K562 (cell line): ENCODE data around the gene CENPP. TPM values are rescaled to one million over a fixed set of nuclear protein-coding genes. Genes with fewer than 3 reads are reported as not detected.

Source experiments
- ATAC-seq: fragments of 200-7000 bp; cut with Tn5 transposase; 3 replicates; pipeline ENCODE4 v1.9.1; 2020; ENCODE audit warnings: moderate library complexity
- BruUV-seq: library from RNA; stranded (reverse); fragments of 400-500 nt; replicated peaks from 2 replicates; lab custom pipeline; 2021; lab: Mats Ljungman, UMichigan
- CTCF ChIA-PET: fragments of 300-600 bp; formaldehyde crosslinking; extraction: SDS; loops from one replicate; lab custom pipeline; 2021; ENCODE audit warnings: low intra/inter-chr PET ratio; lab: Yijun Ruan, JAX
- POLR2A ChIA-PET: fragments of 300-600, 350-650 bp; sonication (Branson Sonifier 250); formaldehyde crosslinking; extraction: SDS; loops from one replicate; lab custom pipeline; 2021; ENCODE audit warnings: antibody characterized with exemption, inconsistent platforms; lab: Yijun Ruan, JAX
- DNase-seq, 4 experiments: peaks; one replicate each; pipeline versions ENCODE4 v3.0.0 to v3.0.0-alpha.2; 2011 to 2018; ENCODE audit warnings: low spot score in 3 of 4, mixed read lengths in 3 of 4; ENCODE audit errors: extremely low read depth in 1 of 4
- FAIRE-seq: peaks from 2 replicates; lab custom pipeline; 2011; peaks lifted over from hg19 to GRCh38; lab: Jason Lieb, UNC
- H2AFZ ChIP-seq: 2 replicates; pipeline ENCODE4 v1.6.0; 2011; ENCODE audit warnings: low read depth, low read length, control low read depth, inconsistent platforms
- H3K27ac ChIP-seq: fragments of 200-600 bp; 3 replicates; pipeline ENCODE4 v1.8.0; 2011; ENCODE audit warnings: low read depth, mild to moderate bottlenecking, control low read depth, inconsistent platforms, low read length, moderate library complexity, mixed read lengths; ENCODE audit errors: extremely low read depth
- H3K27me3 ChIP-seq, 2 experiments: fragments of 300-600 bp in 1 of 2; 2 replicates in 1 of 2; 3 replicates in 1 of 2; pipeline versions ENCODE4 v1.6.0 to v1.8.0; 2011; ENCODE audit warnings: inconsistent platforms in 2 of 2, low read length in 2 of 2, mild to moderate bottlenecking in 1 of 2, mixed read lengths in 1 of 2, moderate library complexity in 1 of 2; ENCODE audit not compliant: control insufficient read depth in 2 of 2, insufficient read depth in 2 of 2
- H3K36me3 ChIP-seq: fragments of 300-600 bp; 3 replicates; pipeline ENCODE4 v1.8.0; 2011; ENCODE audit warnings: mild to moderate bottlenecking, low read length, inconsistent platforms; ENCODE audit not compliant: control insufficient read depth, insufficient read depth
- H3K4me1 ChIP-seq, 2 experiments: fragments of 200-600 bp in 1 of 2; replicated peaks in 1 of 2; 2 replicates in 1 of 2; 3 replicates in 1 of 2; pipeline versions ENCODE4 v1.5.1 to v1.8.0; 2011; ENCODE audit warnings: inconsistent platforms in 2 of 2, low read length in 2 of 2, mild to moderate bottlenecking in 1 of 2, mixed read lengths in 1 of 2, moderate library complexity in 1 of 2; ENCODE audit not compliant: control insufficient read depth in 2 of 2, insufficient read depth in 2 of 2
- H3K4me2 ChIP-seq: 2 replicates; pipeline ENCODE4 v1.6.1; 2011; ENCODE audit warnings: low read length, control low read depth, inconsistent platforms, mixed read lengths; ENCODE audit not compliant: insufficient read depth
- H3K4me3 ChIP-seq: fragments of 200-600 bp; sonication (generic), shearing (Covaris generic); 2 replicates; pipeline ENCODE4 v1.5.1; 2016; ENCODE audit warnings: control low read depth, inconsistent platforms
- H3K79me2 ChIP-seq: fragments of 200-600 bp; 3 replicates; pipeline ENCODE4 v1.8.0; 2011; ENCODE audit warnings: low read length, inconsistent platforms; ENCODE audit not compliant: control insufficient read depth, insufficient read depth
- H3K9ac ChIP-seq, 2 experiments: 2 replicates each; pipeline versions ENCODE4 v1.6.0 to v1.6.1; 2011; ENCODE audit warnings: low read depth in 2 of 2, low read length in 2 of 2, control low read depth in 1 of 2, inconsistent platforms in 1 of 2, mild to moderate bottlenecking in 1 of 2, mixed read lengths in 1 of 2; ENCODE audit not compliant: insufficient read depth in 1 of 2
- H3K9me1 ChIP-seq: one replicate; pipeline ENCODE4 v1.6.0; 2011; ENCODE audit warnings: inconsistent platforms, mild to moderate bottlenecking, low read length, moderate library complexity; ENCODE audit not compliant: control insufficient read depth, insufficient read depth
- H3K9me3 ChIP-seq: replicated peaks from 2 replicates; pipeline ENCODE4 v1.5.1; 2011; ENCODE audit warnings: low read depth, low read length, inconsistent platforms; ENCODE audit not compliant: control insufficient read depth, insufficient read depth
- H4K20me1 ChIP-seq: replicated peaks from 2 replicates; pipeline ENCODE4 v1.6.1; 2011; ENCODE audit warnings: low read length, inconsistent platforms, mixed read lengths; ENCODE audit not compliant: control insufficient read depth, insufficient read depth
- ARID1B ChIP-seq: fragments of 450-650 bp; IDR thresholded peaks from 2 replicates; pipeline ENCODE4 v1.6.1; 2016; ENCODE audit warnings: antibody characterized with exemption, mild to moderate bottlenecking, inconsistent platforms
- ATF1 ChIP-seq, 2 experiments: fragments of 450-650 bp in 1 of 2; IDR thresholded peaks; 2 replicates each; pipeline ENCODE4 v1.6.1; 2016; ENCODE audit warnings: missing compliant biosample characterization in 1 of 2, missing genetic modification characterization in 1 of 2
- CBFA2T3 ChIP-seq: fragments of 450-650 bp; IDR thresholded peaks from 2 replicates; pipeline ENCODE4 v1.6.1; 2017
- CHD2 ChIP-seq: IDR thresholded peaks from 2 replicates; pipeline ENCODE4 v1.6.1; 2011; ENCODE audit warnings: low read depth, low read length
- FOXJ2 ChIP-seq: fragments of 200-800 bp; sonication (Bioruptor generic); IDR thresholded peaks from 2 replicates; pipeline ENCODE4 v1.6.1; 2016; ENCODE audit warnings: missing genetic modification characterization, missing compliant biosample characterization
- MEIS2 ChIP-seq: fragments of 450-650 bp; IDR thresholded peaks from 2 replicates; pipeline ENCODE4 v1.6.1; 2014; ENCODE audit warnings: mild to moderate bottlenecking; ENCODE audit not compliant: partially characterized antibody
- PRMT5 ChIP-seq: sonication (generic); formaldehyde crosslinking; IDR thresholded peaks from 2 replicates; pipeline ENCODE4 v1.5.0; 2020; ENCODE audit warnings: missing genetic modification reagents
- RBM15 ChIP-seq: fragments of 200-400 bp; formaldehyde crosslinking; IDR thresholded peaks from 2 replicates; pipeline ENCODE4 v1.6.1; 2018; ENCODE audit warnings: mild to moderate bottlenecking, low read length, moderate library complexity; ENCODE audit not compliant: insufficient read depth
- RBM22 ChIP-seq: fragments of 200-400 bp; formaldehyde crosslinking; IDR thresholded peaks from 2 replicates; pipeline ENCODE4 v1.6.1; 2018; ENCODE audit warnings: low read length, low read depth; ENCODE audit not compliant: poor library complexity, severe bottlenecking
- TAF9B ChIP-seq: fragments of 450-650 bp; IDR thresholded peaks from 2 replicates; pipeline ENCODE4 v1.6.1; 2018; ENCODE audit warnings: mild to moderate bottlenecking; ENCODE audit not compliant: partially characterized antibody
- TFAM ChIP-seq: fragments of 250-450 bp; sonication (Bioruptor Pico); conservative IDR thresholded peaks from 2 replicates; pipeline ENCODE4 v1.5.0; 2021; ENCODE audit warnings: mild to moderate bottlenecking, moderate library complexity
- ZNF232 ChIP-seq: sonication (generic); formaldehyde crosslinking; IDR thresholded peaks from 2 replicates; pipeline ENCODE4 v1.8.0; 2022; ENCODE audit warnings: mild to moderate bottlenecking, missing genetic modification reagents
- ZNF764 ChIP-seq: fragments of 250-450 bp; sonication (Bioruptor Pico); IDR thresholded peaks from 2 replicates; pipeline ENCODE4 v1.4.0; 2020; ENCODE audit warnings: low read depth, mild to moderate bottlenecking, moderate library complexity
- WGBS: fragments of 100-300 bp; shearing (Covaris generic); methylation state at CpG from one replicate; pipeline ENCODE4 v1.1.6; 2016; ENCODE audit warnings: low coverage, mixed read lengths; ENCODE audit not compliant: insufficient coverage; ENCODE audit errors: missing lambda C conversion rate; 5-methylcytosine and 5-hydroxymethylcytosine counted together
- in situ Hi-C: fragments of 300-500 bp; cut with MboI; formaldehyde crosslinking; loops from 4 replicates; pipeline ENCODE4 v1.15.0; 2018; ENCODE audit warnings: inconsistent platforms, mixed read lengths
- intact Hi-C: fragments of 100-400 bp; cut with micrococcal nuclease; formaldehyde crosslinking; loops from 2 replicates; pipeline ENCODE4 v1.14.2; 2022
- polyA plus RNA-seq, 8 experiments: library from polyadenylated mRNA; depleted of rRNA in 4 of 8; stranded (reverse) in 5 of 8; unstranded in 3 of 8; fragments of >200 nt; fragmentation: Nextera tagmentation in 2 of 8; fragmentation: Illumina TruSeq in 1 of 8; extraction: Ambion mirVana in 2 of 8; extraction: Trizol in 1 of 8; gene quantifications; 2 replicates each; pipeline versions ENCODE4 v1.2.1 to v1.2.3, GENCODE V29; 2011 to 2014; ENCODE audit warnings: inconsistent platforms in 1 of 8, missing spikeins in 1 of 8
- total RNA-seq, 7 experiments: library from RNA; depleted of rRNA in 6 of 7; stranded (reverse); fragments of >200 nt in 6 of 7; fragmentation: Illumina TruSeq in 2 of 7; extraction: Trizol in 2 of 7; gene quantifications; 2 replicates each; pipeline versions ENCODE4 v1.2.1 to v1.2.3, GENCODE V29; 2011 to 2021; ENCODE audit warnings: low replicate concordance in 1 of 7
- TF ChIP-seq, protein P1 (sequence below): fragments of 450-650 bp; IDR thresholded peaks from 2 replicates; pipeline ENCODE4 v1.6.1; 2016
- TF ChIP-seq, protein P2 (sequence below): sonication (generic); formaldehyde crosslinking; IDR thresholded peaks from 2 replicates; pipeline ENCODE4 v1.9.0; 2022; ENCODE audit warnings: mild to moderate bottlenecking, missing genetic modification reagents
- TF ChIP-seq, protein P3 (sequence below), 2 experiments: IDR thresholded peaks in 1 of 2; conservative IDR thresholded peaks in 1 of 2; 2 replicates each; pipeline ENCODE4 v1.6.1; 2016; ENCODE audit warnings: low read depth in 2 of 2, mild to moderate bottlenecking in 1 of 2, missing compliant biosample characterization in 1 of 2, missing genetic modification characterization in 1 of 2, moderate library complexity in 1 of 2
- TF ChIP-seq, protein P4 (sequence below): fragments of 250-450 bp; sonication (Bioruptor Pico); IDR thresholded peaks from 2 replicates; pipeline ENCODE4 v1.5.0; 2021

CENPP gene
- total and polyA plus RNA-seq, 9 of the 15 experiments (the other 6 are each of a cell fraction or from before 2014, with no cell fraction given) = 8.0 to 28.5 (median 17.9) TPM

DNA sequence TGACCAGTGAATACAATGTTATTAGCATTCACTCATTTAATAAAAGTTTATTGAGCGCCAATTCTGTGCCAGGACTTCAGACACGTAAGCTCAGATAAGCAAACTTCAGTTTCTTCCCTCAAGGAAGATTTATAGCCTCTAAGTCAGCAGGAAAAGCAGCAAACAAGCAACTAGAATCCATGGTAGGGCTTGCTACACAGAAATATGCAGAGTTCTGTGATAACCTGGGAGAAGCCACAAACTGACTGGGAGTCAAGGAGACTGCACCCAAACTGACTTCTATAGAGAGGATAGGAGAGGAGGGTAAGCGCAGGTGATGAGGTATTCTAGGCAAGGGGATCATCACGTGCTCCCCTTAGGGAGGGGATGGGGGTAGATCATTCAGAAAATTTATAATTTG, 80.1 kb downstream of the CENPP start:
- in situ Hi-C loops (no loop called here), intact Hi-C loops (no loop called here)
- no TSS peak for BruUV-seq
- ATAC-seq (peak; percentile 25; the same call in 1 of the 3 replicates), DNase-seq (peak in 2 of 4 experiments; percentile 8), FAIRE-seq (no peak)
- H2AFZ ChIP-seq = no peak overlapping the region
- no peaks in the 10 kb centered on the region for H4K20me1 ChIP-seq
- H3K9me1 ChIP-seq = no peaks in the 10 kb centered on the region
- POLR2A ChIA-PET = interaction anchor here (0.8 kb wide), 1 partner anchor 40 kb away, joined by 3 read pairs; no protein-coding TSS in a partner anchor
- no peak overlapping the region for H3K27ac ChIP-seq
- H3K79me2 ChIP-seq = no peaks in the 10 kb centered on the region
- H3K27me3 ChIP-seq = no peaks in the 10 kb centered on the region
- no peak overlapping the region for H3K9ac ChIP-seq
- H3K36me3 ChIP-seq = no peaks in the 10 kb centered on the region
- H3K4me3 ChIP-seq = no peak overlapping the region
- H3K9me3 ChIP-seq = no peaks in the 10 kb centered on the region
- no peak overlapping the region for H3K4me2 ChIP-seq
- peaks cover 0 to 11% of the 10 kb centered on the region in 2 experiments; a peak in 3 of 5 replicates for H3K4me1 ChIP-seq
- CTCF ChIA-PET = no interaction called here
- 32% methylated on average over 4 of the region's 4 CpGs for WGBS
- TF ChIP-seq RBM22 (no peak), ZNF232 (CRISPR knock-in tag) (no peak), CHD2 (no peak), PRMT5 (CRISPR knock-in tag) (no peak), MEIS2 (peak; percentile 96), ZNF764 (CRISPR knock-in tag) (no peak), TAF9B (no peak), TFAM (no peak), ATF1 (CRISPR knock-in tag; IDR thresholded peaks at IDR 0.05) (no peak), ATF1 (tag; IDR thresholded peaks at IDR 0.05) (0 out of 2 replicates have a peak, but pooled peaks have one; percentile 31), RBM15 (no peak), CBFA2T3 (no peak), ARID1B (0 out of 2 replicates have a peak, but pooled peaks have one; percentile 9), FOXJ2 (peak; percentile 57; the same call in 1 of the 2 replicates)
- TF ChIP-seq, protein P1, sequence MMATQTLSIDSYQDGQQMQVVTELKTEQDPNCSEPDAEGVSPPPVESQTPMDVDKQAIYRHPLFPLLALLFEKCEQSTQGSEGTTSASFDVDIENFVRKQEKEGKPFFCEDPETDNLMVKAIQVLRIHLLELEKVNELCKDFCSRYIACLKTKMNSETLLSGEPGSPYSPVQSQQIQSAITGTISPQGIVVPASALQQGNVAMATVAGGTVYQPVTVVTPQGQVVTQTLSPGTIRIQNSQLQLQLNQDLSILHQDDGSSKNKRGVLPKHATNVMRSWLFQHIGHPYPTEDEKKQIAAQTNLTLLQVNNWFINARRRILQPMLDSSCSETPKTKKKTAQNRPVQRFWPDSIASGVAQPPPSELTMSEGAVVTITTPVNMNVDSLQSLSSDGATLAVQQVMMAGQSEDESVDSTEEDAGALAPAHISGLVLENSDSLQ = peak; percentile 87
- TF ChIP-seq, protein P2, sequence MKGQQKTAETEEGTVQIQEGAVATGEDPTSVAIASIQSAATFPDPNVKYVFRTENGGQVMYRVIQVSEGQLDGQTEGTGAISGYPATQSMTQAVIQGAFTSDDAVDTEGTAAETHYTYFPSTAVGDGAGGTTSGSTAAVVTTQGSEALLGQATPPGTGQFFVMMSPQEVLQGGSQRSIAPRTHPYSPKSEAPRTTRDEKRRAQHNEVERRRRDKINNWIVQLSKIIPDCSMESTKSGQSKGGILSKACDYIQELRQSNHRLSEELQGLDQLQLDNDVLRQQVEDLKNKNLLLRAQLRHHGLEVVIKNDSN (CRISPR knock-in tag) = no peak
- TF ChIP-seq, protein P3, sequence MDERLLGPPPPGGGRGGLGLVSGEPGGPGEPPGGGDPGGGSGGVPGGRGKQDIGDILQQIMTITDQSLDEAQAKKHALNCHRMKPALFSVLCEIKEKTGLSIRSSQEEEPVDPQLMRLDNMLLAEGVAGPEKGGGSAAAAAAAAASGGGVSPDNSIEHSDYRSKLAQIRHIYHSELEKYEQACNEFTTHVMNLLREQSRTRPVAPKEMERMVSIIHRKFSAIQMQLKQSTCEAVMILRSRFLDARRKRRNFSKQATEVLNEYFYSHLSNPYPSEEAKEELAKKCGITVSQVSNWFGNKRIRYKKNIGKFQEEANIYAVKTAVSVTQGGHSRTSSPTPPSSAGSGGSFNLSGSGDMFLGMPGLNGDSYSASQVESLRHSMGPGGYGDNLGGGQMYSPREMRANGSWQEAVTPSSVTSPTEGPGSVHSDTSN (CRISPR knock-in tag; IDR thresholded peaks at IDR 0.05; ENCODE audit: low read depth) = no peak
- TF ChIP-seq, protein P3 (tag; conservative IDR thresholded peaks at IDR 0.05; ENCODE audit: low read depth) = peak; percentile 94
- TF ChIP-seq, protein P4, sequence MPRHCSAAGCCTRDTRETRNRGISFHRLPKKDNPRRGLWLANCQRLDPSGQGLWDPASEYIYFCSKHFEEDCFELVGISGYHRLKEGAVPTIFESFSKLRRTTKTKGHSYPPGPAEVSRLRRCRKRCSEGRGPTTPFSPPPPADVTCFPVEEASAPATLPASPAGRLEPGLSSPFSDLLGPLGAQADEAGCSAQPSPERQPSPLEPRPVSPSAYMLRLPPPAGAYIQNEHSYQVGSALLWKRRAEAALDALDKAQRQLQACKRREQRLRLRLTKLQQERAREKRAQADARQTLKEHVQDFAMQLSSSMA = no peak
